GM18907 (cell line): ENCODE measurements around the gene MRPL23.

Experiments
- ATAC-seq: cut with Tn5 transposase; IDR thresholded peaks from one replicate; pipeline ENCODE4 v1.9.1; 2021; ENCODE audit warnings: mild to moderate bottlenecking, moderate library complexity; ENCODE audit not compliant: unreplicated experiment

MRPL23 gene

GRCh38 chr11:1920909-1921573, 26.1 kb upstream of the MRPL23 start:
- ATAC-seq = no peak

DNA sequence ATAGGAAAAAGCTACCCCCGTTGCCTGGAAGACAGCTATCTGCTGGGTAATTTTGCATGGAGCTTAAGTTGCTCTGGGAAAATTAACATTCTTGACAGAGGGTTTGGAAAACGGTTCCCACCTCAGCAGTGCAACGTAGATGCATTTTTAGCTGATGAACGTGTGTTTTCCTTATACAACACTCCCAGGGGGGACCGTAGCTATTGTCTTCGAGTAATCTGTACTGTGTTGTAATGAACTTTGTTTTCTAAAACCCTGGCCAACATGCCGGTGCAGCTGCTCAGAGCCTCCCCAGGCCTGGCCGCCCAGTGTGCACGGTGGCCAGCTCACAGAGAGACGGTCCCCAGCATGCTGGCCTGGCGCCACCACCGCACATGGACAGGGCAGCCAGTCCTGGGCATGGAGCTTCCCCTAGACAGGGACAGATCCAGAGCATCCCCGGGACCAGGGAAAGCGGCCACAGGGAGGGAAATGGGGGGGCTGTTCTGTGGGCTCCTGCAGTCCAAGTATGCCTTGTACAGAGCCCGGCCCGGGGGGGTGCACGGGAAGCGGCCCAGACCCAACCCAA, 25.5 kb upstream of the MRPL23 start:
- no peak for ATAC-seq

DNA sequence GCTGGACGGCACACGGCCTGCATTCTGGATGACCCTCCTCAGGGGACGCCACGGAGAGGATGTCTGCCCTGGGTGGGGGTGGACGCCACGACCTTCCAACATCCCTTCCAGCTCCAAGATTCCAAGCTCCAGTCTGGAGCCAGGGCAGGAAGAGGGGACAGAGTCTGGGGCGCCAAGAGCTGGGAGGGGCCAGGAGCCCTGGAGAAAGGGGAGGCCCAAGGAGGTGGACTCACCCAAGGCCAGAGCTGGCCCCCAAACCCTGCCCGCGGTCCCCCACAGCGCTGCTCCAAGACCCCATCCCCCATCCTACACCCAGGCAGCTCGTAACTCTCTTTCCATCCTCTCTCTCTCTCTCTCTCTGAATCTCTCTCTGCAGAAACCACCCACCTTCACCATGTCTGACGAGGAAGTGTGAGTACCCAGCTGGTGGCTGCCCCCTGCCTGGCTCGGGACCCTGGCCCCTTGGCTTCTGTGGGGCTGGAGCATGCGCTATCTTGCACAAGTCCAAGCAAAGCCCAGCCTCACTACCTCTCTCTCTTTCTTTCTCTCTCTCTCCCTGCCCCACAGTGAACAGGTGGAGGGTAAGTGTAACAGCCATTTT, 24.6 kb upstream of the MRPL23 start:
- no peak for ATAC-seq

DNA sequence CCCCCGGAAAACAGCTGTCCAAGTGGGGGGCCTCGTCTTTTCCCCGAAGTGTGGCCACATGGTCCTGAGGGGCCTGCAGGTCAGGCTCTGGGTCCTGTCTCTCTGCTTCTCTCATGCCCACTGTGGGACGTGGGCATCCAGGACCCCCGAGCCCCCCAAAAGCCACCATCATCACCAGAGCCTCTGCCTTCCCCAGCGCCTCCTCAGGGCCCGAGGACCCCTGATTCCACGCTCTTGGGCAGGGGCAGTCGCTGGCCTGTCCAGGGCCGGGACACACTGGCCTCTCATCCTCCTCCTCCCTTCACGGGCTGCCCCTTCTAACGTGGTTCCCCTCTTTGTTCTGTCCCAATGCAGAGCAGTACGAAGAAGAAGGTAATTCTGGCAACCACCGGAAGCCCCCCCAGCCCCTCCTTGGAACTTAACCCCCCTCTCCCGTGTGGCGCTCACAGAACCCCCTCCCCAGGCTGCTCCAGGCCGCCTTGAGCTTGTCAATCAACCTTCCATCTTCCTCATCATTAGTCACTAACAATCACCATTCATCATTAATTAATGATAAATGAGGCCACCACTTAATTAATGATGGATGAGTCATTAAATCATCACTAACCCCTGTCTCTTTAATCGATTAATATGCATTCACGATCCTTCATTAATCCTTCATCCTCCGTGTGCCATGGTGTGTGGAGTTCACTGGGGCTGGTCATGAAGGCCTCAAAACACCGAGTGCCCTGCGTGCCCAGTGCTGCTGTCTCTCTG, 23.8 kb upstream of the MRPL23 start:
- no peak for ATAC-seq

GRCh38 chr11:1924181-1924580, 23.0 kb upstream of the MRPL23 start:
- ATAC-seq = no peak

GRCh38 chr11:1924646-1925372, 22.3 kb upstream of the MRPL23 start:
- ATAC-seq = no peak

- no peak for ATAC-seq
These were observed 21.6 kb upstream of the MRPL23 start for GRCh38 chr11:1925373-1926155.

GRCh38 chr11:1926156-1927025, 20.7 kb upstream of the MRPL23 start:
- no peak for ATAC-seq

DNA sequence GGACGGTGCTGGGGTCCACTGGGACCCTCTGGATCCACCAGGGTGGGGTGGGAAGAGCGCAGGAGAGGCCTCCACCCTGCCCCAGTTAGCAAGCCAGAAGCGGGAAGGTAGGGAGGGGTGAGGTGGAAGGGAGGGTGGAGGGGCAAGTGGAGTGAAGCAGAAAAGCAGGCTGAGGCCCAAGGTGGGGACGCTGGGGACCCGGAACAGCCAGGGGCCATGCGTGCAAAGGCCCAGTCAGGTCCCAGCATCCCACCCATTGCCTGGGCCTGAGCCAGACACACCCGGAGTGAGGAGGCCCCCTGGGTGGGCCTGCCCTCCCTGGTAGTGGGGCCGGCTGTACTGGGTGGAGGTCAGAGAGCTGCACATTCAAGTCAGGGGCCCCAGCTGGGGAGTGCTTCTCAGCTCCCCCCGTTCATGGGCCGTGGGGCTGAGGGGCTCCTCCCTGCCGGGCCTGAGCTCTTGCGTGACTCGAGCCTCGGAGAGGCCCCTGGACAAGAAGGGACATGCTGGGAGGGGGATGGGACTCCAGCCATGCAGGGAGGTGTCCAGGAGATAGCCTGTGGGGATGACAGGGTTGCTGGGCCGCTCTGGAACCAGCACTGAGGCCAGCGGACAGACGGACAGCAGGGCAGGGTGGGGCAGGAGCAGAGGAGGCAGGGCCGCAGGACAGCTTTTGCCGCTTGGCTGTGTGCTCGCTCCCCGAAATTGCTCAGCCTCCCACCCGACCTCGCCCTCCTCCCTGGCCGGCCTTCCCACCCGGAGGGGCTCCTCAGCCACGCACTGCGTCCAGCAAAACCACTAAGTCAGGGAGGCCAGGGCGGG, 19.9 kb upstream of the MRPL23 start:
- no peak for ATAC-seq

GRCh38 chr11:1927848-1928469, 19.2 kb upstream of the MRPL23 start:
- ATAC-seq = no peak

DNA sequence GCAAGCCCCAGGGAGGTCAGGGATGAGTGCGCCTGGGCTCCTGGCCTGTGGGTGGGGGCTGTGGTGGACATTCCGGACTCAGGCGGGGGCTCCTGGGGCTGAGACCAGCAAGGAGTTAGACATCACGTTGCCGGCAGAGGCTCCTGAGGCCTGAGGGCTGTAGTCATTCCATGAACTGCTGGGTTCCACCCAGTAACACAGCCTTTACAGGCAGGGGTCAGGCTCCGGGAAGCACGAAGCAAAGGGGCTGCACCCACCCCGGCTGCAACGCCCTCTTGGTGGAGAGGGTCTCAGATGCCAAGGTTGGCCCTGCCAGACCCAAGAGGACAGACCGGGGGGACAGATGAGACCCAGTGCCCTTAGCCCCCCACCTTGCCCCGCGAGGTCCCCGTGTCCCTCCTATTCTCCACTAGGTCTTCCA, 18.7 kb upstream of the MRPL23 start:
- no peak for ATAC-seq

GRCh38 chr11:1928891-1929541, 18.1 kb upstream of the MRPL23 start:
- ATAC-seq = no peak

DNA sequence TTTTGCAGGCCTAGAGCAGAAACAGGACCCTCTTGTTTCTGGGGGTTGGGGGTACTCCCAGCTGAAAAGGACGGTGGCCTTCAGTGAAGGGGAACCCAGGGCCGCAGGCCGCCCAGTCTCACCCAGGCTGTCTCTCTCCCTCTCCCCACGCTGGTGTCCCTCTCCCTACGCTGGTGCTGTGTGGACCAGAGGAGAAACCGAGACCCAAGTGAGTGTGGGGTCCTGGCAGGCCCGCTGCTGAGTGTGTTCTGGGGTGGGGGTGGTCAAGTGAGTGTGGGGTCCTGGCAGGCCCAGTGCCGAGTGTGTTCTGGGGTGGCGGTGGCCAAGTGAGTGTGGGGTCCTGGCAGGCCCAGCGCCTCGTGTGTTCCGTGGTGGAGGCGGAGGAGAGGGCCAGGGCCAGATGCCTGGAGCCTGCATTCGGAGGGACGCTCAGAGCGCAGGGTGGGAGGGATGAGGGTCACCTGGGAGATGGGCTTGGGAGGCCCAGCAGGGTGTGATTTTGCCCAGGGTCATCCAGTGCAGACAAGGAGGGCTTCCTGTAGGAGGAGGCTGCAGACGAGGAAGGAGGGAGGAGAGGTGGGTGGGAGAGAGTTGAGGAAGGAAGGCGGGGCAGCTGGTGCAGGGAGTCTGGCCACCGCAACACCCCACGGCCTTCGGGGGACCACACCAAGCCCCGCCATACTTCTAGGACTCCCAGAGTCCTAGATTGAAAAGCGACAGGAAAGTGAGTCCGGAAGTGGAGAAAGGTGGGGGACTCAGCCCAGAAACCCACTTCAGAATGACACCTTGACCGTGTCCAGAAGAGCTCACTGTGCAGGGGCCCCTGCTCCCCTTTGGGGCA, 17.3 kb upstream of the MRPL23 start:
- no peak for ATAC-seq

- no peak for ATAC-seq
These were observed 16.7 kb upstream of the MRPL23 start for GRCh38 chr11:1930462-1930830.

GRCh38 chr11:1931341-1932104, 15.6 kb upstream of the MRPL23 start:
- ATAC-seq = no peak

GRCh38 chr11:1932105-1932480, 15.0 kb upstream of the MRPL23 start:
- ATAC-seq = no peak
